H1 (cell line): ENCODE results near the gene NUP210. TPM values are rescaled to one million over a fixed set of nuclear protein-coding genes. Genes with fewer than 3 reads are reported as not detected.

Source experiments
- ATF3 ChIP-seq: IDR thresholded peaks from 2 replicates; pipeline ENCODE4 v1.6.1; 2011; ENCODE audit warnings: low read depth, mild to moderate bottlenecking, low read length; ENCODE audit not compliant: insufficient read depth
- CBX5 ChIP-seq: fragments of 300-800, 300-1000 bp; sonication (generic); IDR thresholded peaks from 2 replicates; pipeline ENCODE4 v1.7.1; 2016; ENCODE audit warnings: antibody characterized with exemption, low read length, low read depth
- E2F6 ChIP-seq: IDR thresholded peaks from 2 replicates; pipeline ENCODE4 v1.6.1; 2012; ENCODE audit warnings: inconsistent platforms
- HDAC6 ChIP-seq: IDR thresholded peaks from one replicate; pipeline ENCODE4 v1.7.1; 2012; ENCODE audit warnings: low read depth, mild to moderate bottlenecking, inconsistent platforms, low read length, moderate library complexity
- MAFK ChIP-seq: IDR thresholded peaks from 2 replicates; pipeline ENCODE4 v1.6.1; 2012; ENCODE audit warnings: low read depth, mild to moderate bottlenecking, improper control_type of control experiment, low read length
- TEAD4 ChIP-seq: IDR thresholded peaks from 2 replicates; pipeline ENCODE4 v1.6.1; 2012; ENCODE audit warnings: low read depth, low read length, inconsistent platforms, mixed read lengths
- polyA plus RNA-seq, 7 experiments: library from polyadenylated mRNA; depleted of rRNA in 3 of 7; stranded (reverse) in 5 of 7; unstranded in 2 of 7; fragments of >200 nt in 5 of 7; fragments of 200-250 nt in 2 of 7; gene quantifications; 1 replicate in 5 of 7; 2 replicates in 1 of 7; 4 replicates in 1 of 7; pipeline versions ENCODE4 v1.2.1 to v1.2.3, GENCODE V29; 2011 to 2013; ENCODE audit warnings: missing spikeins in 2 of 7, mixed read lengths in 2 of 7
- total RNA-seq: library from RNA; stranded (reverse); fragmentation: NEBNext Ultra II Directional; extraction: Animal tissue kit (Norgen Biotek cat#: 25700); gene quantifications from 2 replicates; pipeline ENCODE4 v1.2.1, GENCODE V29; 2021

NUP210 gene
- total and polyA plus RNA-seq, 2 of the 8 experiments (the other 6 are each of a cell fraction or from before 2014, with no cell fraction given) = 51.0 to 53.7 TPM

DNA sequence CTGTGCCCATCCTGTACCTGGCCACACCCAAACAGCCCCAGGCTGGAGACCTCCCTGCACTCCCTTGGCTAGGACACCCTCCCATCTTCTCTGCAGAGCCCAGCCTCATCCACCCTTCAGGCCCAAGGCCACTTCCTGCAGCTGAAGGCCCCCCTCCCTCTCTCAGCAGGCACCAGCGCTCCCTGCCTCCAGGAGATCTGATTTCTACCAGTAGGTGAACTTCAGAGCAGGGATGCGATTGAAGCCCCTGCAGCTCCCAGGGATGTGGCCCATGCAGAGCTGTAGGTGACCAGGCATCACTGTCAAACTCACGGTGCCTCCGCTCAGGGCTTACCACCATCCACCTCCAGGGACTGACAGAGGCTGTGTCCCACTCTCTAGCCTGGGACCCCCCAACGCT lies 96.3 kb downstream of the NUP210 start (continued):
- no peak for TF ChIP-seq E2F6
- TF ChIP-seq HDAC6 = no peak
- no peak for TF ChIP-seq ATF3
- no peak for TF ChIP-seq CBX5
- TF ChIP-seq MAFK = no peak
- no peak for TF ChIP-seq TEAD4
